Stimulated activated CD4-positive, alpha-beta T cell treated with anti-CD3 and anti-CD28 coated beads, TNF-alpha, amount 100 ng/mL, for 1 hour (primary cell): ENCODE data around the gene MAPK9.

Experiments used
- DNase-seq, 3 donors: peaks; one replicate each; pipeline ENCODE4 v3.0.0-alpha.2; 2020; ENCODE audit warnings: low read depth in 3 of 3, low spot score in 1 of 3

MAPK9 gene

GRCh38 chr5:180296771-180297170, 4.9 kb upstream of the MAPK9 start:
- no peak for DNase-seq

GRCh38 chr5:180294913-180295555, 3.2 kb upstream of the MAPK9 start:
- no peak for DNase-seq

DNA sequence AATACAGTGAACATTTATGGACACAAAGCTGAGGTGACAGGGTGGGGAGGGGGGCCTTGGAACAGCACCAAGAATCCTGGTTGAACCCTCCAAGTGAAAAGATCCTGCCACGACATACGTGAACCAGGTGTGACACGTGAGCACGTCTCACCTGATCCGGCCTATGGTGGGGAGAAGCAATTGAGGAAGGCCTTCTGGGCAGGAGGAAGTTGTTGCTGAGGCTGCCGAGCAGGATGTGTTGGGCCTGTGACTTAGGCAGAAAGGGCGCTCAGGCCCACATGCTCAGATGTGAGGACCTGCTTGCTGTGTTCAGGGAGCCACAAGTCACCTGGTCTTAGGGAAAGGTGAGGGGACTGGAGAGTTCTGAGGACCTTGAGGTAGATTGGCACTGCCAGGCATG, 2.5 kb upstream of the MAPK9 start:
- DNase-seq = no peak

GRCh38 chr5:180291234-180291940, 496 bp downstream of the MAPK9 start:
- DNase-seq = no peak

- DNase-seq = no peak
Measured at GRCh38 chr5:180290568-180291233, 1.2 kb downstream of the MAPK9 start.

- DNase-seq = no peak
Measured at GRCh38 chr5:180289966-180290365, 1.9 kb downstream of the MAPK9 start.

DNA sequence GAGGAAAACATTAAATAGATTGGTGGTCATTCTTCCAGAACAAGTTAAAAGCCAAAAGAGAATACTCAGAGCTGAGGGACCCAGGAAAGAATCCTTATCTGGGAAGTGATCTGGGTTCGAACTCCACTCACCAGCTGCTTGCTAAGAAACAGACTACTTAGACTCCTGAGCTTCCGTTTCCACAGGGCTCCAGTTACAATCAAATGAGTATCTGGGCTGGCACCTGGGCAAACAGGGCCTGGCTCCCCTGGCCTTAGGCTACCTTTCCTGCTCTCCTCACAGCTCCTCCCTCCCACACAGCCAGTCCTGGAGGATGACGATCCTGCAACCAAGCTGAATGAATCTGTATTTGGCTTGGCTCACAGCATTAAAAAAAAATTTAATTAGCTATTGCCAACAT, 2.5 kb downstream of the MAPK9 start:
- DNase-seq = no peak

GRCh38 chr5:180287868-180288267, 4.0 kb downstream of the MAPK9 start:
- no peak for DNase-seq

DNA sequence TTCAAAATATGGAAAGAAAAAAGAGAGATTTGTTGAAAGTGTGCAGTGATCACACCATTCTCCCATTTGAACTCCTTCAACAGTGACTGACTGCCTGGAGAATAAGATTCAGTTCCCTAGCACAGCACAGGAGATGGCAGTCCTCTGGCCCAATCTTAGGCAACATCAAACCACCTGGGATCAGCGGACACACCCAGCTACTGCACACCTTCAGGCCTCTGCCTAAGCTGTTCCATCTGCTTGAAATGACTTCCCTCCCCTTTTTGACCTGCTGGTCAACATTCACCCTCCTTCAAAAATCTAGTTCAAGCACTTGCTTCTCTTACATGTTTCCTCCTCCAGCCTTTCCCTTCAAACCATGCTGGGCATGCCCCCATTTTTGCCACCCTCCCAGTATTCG, 4.5 kb downstream of the MAPK9 start:
- no peak for DNase-seq

- DNase-seq = no peak
Measured at GRCh38 chr5:180284149-180284548, 7.7 kb downstream of the MAPK9 start.

- DNase-seq = no peak
Measured at GRCh38 chr5:180283026-180283615, 8.8 kb downstream of the MAPK9 start.

GRCh38 chr5:180282281-180282680, 9.6 kb downstream of the MAPK9 start:
- DNase-seq = no peak

DNA sequence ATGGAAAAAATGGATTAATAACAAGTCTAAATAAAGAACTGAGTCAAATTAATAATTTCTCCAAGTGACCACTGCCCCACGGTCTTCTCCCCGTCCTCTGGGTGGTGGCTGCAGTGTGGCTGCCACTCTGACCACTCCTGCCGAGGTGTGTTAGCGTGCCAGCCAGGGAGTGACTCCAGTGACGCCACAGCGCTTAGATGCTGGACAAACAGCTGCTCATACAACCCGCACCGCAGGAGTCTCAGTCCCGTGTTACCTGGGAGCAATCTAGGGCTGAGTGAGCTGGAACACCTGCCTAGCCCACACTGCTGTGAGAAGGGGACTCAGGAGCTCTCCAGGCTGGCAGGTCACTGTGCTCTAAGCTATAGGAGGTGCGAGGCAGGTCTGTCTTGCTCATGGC, 10.2 kb downstream of the MAPK9 start:
- DNase-seq = no peak

- no peak for DNase-seq
Measured at GRCh38 chr5:180274695-180275094, 17.2 kb downstream of the MAPK9 start.

DNA sequence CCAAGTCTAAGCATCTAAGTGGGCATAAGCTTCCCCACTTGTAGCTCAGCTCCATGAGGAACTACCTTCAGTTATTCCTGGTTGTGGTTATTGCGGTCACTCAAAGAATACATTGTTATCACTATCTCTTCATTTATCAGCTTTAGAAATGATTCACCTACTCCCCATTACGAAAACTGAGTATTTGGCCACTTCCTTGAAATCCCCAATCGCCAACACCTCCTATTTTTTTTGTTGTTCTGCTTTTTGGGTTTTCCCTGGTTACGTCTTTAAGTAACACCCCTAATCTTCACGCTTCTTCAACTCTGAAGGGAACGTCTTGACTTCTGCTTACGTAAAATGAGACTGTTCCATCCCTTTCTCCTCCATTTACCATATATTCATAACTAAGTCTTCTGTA, 20.7 kb downstream of the MAPK9 start:
- DNase-seq = no peak

DNA sequence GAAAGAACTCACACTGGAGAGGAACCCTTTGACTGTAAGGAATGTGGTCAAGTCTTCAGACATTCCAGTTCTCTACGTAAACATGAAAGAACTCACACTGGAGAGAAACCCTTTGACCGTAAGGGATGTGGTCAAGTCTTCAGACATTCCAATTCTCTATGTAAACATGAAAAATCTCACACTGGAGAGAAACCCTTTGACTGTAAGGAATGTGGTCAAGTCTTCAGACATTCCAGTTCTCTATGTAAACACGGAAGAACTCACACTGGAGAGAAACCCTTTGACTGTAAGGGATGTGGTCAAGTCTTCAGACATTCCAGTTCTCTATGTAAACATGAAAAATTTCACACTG, 32.6 kb downstream of the MAPK9 start:
- DNase-seq = no peak

- no peak for DNase-seq
Measured at GRCh38 chr5:180253036-180253824, 38.7 kb downstream of the MAPK9 start.

GRCh38 chr5:180251887-180252286, 40.0 kb downstream of the MAPK9 start:
- DNase-seq = no peak

DNA sequence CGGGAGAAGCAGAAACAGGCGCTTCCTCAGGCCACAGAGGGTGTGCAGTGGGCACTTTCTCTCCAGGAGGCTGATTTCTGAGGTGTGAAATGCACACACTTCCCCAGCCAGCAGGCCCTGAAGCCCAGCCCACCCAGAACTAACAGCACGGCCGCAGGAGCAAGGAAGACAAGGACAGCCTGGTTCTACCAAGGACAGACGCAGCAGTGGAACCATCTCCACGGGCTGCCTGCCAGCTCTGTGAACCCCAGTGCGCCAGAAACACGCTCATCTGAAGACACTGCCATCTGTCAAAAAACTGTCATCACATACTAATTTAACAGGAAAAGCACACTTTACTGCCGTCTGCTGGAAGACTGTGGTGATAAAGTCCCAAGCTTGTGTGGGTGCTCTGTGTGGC, 40.7 kb downstream of the MAPK9 start:
- no peak for DNase-seq

- DNase-seq = no peak
Measured at GRCh38 chr5:180250329-180250728, 41.6 kb downstream of the MAPK9 start.

DNA sequence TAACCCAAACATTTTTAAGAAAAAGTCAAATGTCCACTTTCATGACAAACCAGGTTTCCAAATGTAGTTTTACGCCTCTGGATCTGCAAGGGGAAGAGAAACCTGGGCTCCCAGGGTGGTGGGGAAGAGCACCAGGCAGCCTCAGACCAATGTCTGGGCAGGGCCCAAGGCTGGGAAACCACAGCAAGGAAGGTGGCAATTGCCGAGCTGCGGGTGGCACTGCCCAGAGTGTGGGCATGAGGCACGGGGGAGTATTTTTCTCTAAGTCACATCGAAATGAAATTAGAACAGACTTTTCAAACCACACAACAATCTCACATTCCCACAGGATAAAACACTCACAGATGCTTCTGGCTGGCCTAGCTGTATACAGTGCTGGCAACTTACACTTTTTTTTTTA, 50.3 kb downstream of the MAPK9 start:
- no peak for DNase-seq
